ENCODE results near the gene MEIS2.

MEIS2 gene

GRCh38 chr15:36878684-36879262 lies 221.6 kb downstream of the MEIS2 start:
- DNase-seq, result no peak
- H3K4me1 ChIP-seq (ENCODE audit: insufficient read depth, low read length), result no peaks in the 10 kb centered on the region
- no peak overlapping the region for H3K27ac ChIP-seq (ENCODE audit: low read length)
- no peak overlapping the region for H3K9ac ChIP-seq (ENCODE audit: low read depth, low read length)
- no peaks in the 10 kb centered on the region for H3K9me3 ChIP-seq (ENCODE audit: insufficient read depth, low read length, severe bottlenecking)
- no peaks in the 10 kb centered on the region for H3K36me3 ChIP-seq (ENCODE audit: insufficient read depth, low read length)
- no peak overlapping the region for H2AFZ ChIP-seq (ENCODE audit: low read depth, low read length)
- no peaks in the 10 kb centered on the region for H4K20me1 ChIP-seq (ENCODE audit: insufficient read depth, low read length)
- no peaks in the 10 kb centered on the region for H3K79me2 ChIP-seq (ENCODE audit: insufficient read depth, low read length)
- H3K4me2 ChIP-seq (ENCODE audit: insufficient read depth, low read length), result no peak overlapping the region
- H3K4me3 ChIP-seq (ENCODE audit: low read depth in 1 of 2, low read length in 2 of 2), result no peak overlapping the region
- TF ChIP-seq CTCF (IDR thresholded peaks at IDR 0.05; ENCODE audit: borderline replicate concordance, extremely low read depth, low read length, poor library complexity, severe bottlenecking), result no peak
- TF ChIP-seq EZH2 (IDR thresholded peaks at IDR 0.05; ENCODE audit: borderline replicate concordance, low read depth, low read length, severe bottlenecking), result no peak
- peaks cover 4% of the 10 kb centered on the region for H3K27me3 ChIP-seq (ENCODE audit: insufficient read depth, low read length, poor library complexity)
- ATAC-seq (ENCODE audit: insufficient read depth, low read depth), result no peak

DNA sequence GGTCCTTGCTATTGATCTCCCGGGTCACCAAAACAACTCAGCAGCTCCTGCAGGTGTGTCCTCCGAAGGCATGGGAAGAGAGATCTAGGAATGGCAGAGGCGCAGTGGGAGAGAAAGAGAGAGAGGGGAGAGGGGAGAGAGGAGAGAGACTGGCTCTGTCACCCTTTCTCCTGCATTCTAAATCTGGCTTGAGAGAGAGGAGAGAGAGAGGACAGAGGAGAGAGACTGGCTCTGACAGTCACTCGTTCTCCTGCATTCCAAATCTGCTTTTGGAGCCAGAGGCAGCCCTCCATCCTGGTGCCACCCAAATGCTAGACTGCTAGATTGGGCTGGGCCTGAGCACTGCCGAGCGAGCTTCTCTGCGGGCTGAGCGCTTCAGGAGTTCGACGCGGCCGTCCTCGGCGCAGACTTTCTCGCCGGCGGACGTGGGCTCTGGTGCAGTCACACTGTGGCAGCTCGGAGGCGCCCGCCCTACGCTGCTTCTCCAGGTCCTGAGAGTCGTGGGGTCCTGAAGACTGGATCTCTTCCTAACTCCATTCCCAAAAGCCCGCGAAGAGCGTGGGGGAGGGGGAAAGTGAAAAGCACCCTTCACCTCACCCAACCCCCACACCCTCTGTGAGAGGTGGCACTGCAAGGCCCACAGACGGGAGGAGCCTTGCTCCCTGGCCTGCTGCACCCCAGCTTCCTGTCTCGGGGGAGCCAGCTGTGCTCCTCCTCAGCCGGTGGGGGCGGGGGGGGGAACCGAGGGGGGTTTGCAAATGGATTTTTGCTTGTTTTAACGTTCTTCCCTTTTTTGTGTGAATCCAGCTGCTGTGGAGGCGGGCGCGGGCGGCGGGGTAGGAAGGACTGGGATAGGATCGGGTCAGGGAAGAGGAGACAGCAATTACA lies 222.3 kb downstream of the MEIS2 start:
- no peak for TF ChIP-seq CTCF (IDR thresholded peaks at IDR 0.05; ENCODE audit: borderline replicate concordance, extremely low read depth, low read length, poor library complexity, severe bottlenecking)
- H3K9ac ChIP-seq (ENCODE audit: low read depth, low read length), result no peak overlapping the region

GRCh38 chr15:36877294-36877693 lies 223.1 kb downstream of the MEIS2 start:
- Histone ChIP-seq H3K9ac (ENCODE audit: low read depth, low read length) (no peak overlapping the region), H2AFZ (ENCODE audit: low read depth, low read length) (no peak overlapping the region), H3K27me3 (ENCODE audit: insufficient read depth, low read length, poor library complexity) (peaks cover 4% of the 10 kb centered on the region), H3K27ac (ENCODE audit: low read length) (no peak overlapping the region), H3K4me2 (ENCODE audit: insufficient read depth, low read length) (no peak overlapping the region), H3K36me3 (ENCODE audit: insufficient read depth, low read length) (no peaks in the 10 kb centered on the region), H4K20me1 (ENCODE audit: insufficient read depth, low read length) (no peaks in the 10 kb centered on the region), H3K9me3 (ENCODE audit: insufficient read depth, low read length, severe bottlenecking) (no peaks in the 10 kb centered on the region), H3K4me1 (ENCODE audit: insufficient read depth, low read length) (no peaks in the 10 kb centered on the region), H3K79me2 (ENCODE audit: insufficient read depth, low read length) (no peaks in the 10 kb centered on the region), H3K4me3 (ENCODE audit: low read depth in 1 of 2, low read length in 2 of 2) (no peak overlapping the region)
- DNase-seq (no peak), ATAC-seq (ENCODE audit: insufficient read depth, low read depth) (no peak)
- TF ChIP-seq EZH2 (IDR thresholded peaks at IDR 0.05; ENCODE audit: borderline replicate concordance, low read depth, low read length, severe bottlenecking), result no peak
- no peak for TF ChIP-seq CTCF (IDR thresholded peaks at IDR 0.05; ENCODE audit: borderline replicate concordance, extremely low read depth, low read length, poor library complexity, severe bottlenecking)

More for the DNA sequence above, 222.3 kb downstream of the MEIS2 start:
- no peaks in the 10 kb centered on the region for H3K4me1 ChIP-seq (ENCODE audit: insufficient read depth, low read length)
- no peak overlapping the region for H3K4me2 ChIP-seq (ENCODE audit: insufficient read depth, low read length)
- H3K79me2 ChIP-seq (ENCODE audit: insufficient read depth, low read length), result no peaks in the 10 kb centered on the region
- no peaks in the 10 kb centered on the region for H4K20me1 ChIP-seq (ENCODE audit: insufficient read depth, low read length)
- ATAC-seq (ENCODE audit: insufficient read depth, low read depth) (no peak), DNase-seq (no peak)
- no peak overlapping the region for H2AFZ ChIP-seq (ENCODE audit: low read depth, low read length)
- no peaks in the 10 kb centered on the region for H3K36me3 ChIP-seq (ENCODE audit: insufficient read depth, low read length)
- H3K9me3 ChIP-seq (ENCODE audit: insufficient read depth, low read length, severe bottlenecking), result no peaks in the 10 kb centered on the region
- H3K27ac ChIP-seq (ENCODE audit: low read length), result no peak overlapping the region
- H3K4me3 ChIP-seq (ENCODE audit: low read depth in 1 of 2, low read length in 2 of 2), result no peak overlapping the region
- peaks cover 4% of the 10 kb centered on the region for H3K27me3 ChIP-seq (ENCODE audit: insufficient read depth, low read length, poor library complexity)

Data from DND-41 (cell line).